MCF 10A (cell line): ENCODE data around the gene CDK11B. TPM values are rescaled to one million over a fixed set of nuclear protein-coding genes. Genes with fewer than 3 reads are reported as not detected.

Source experiments
- BruUV-seq: library from RNA; stranded (reverse); fragments of 400-500 nt; replicated peaks from 2 replicates; lab custom pipeline; 2021; lab: Mats Ljungman, UMichigan
- CTCF ChIA-PET: fragments of 300-600 bp; sonication (Branson Sonifier 250); formaldehyde crosslinking; extraction: SDS; loops from one replicate; lab custom pipeline; 2021; ENCODE audit warnings: antibody characterized with exemption, inconsistent platforms; lab: Yijun Ruan, JAX
- POLR2A ChIA-PET: fragments of 300-600, 350-650 bp; sonication (Branson Sonifier 250); formaldehyde crosslinking; extraction: SDS; loops from one replicate; lab custom pipeline; 2020; ENCODE audit warnings: antibody characterized with exemption, inconsistent platforms; lab: Yijun Ruan, JAX
- DNase-seq: peaks from one replicate; pipeline ENCODE4 v3.0.0-alpha.2; 2018; ENCODE audit not compliant: unreplicated experiment
- H3K27ac Mint-ChIP-seq: one replicate; pipeline ENCODE4 v1.8.0; 2022; ENCODE audit warnings: mild to moderate bottlenecking, low read depth, mixed read lengths; ENCODE audit not compliant: unreplicated experiment
- H3K27me3 Mint-ChIP-seq: one replicate; pipeline ENCODE4 v1.8.0; 2022; ENCODE audit warnings: mixed read lengths; ENCODE audit not compliant: insufficient read depth, unreplicated experiment
- H3K36me3 Mint-ChIP-seq: one replicate; pipeline ENCODE4 v1.8.0; 2022; ENCODE audit warnings: mild to moderate bottlenecking, moderate library complexity, mixed read lengths; ENCODE audit not compliant: insufficient read depth, unreplicated experiment
- H3K4me1 Mint-ChIP-seq: one replicate; pipeline ENCODE4 v1.8.0; 2022; ENCODE audit warnings: mixed read lengths; ENCODE audit not compliant: insufficient read depth, unreplicated experiment
- H3K4me3 Mint-ChIP-seq: one replicate; pipeline ENCODE4 v1.8.0; 2022; ENCODE audit warnings: mild to moderate bottlenecking, moderate library complexity, mixed read lengths; ENCODE audit not compliant: unreplicated experiment
- H3K9me3 Mint-ChIP-seq: one replicate; pipeline ENCODE4 v1.8.0; 2022; ENCODE audit warnings: mixed read lengths; ENCODE audit not compliant: unreplicated experiment
- intact Hi-C: fragments of 100-400 bp; cut with micrococcal nuclease; formaldehyde crosslinking; loops from 2 replicates; pipeline ENCODE4 v1.14.1; 2022
- total RNA-seq: library from RNA; stranded (reverse); gene quantifications from 2 replicates; pipeline ENCODE4 v1.2.3, GENCODE V29; 2022
- TF ChIP-seq, protein P1 (sequence below): fragments of 200-600 bp; IDR thresholded peaks from one replicate; pipeline ENCODE4 v1.8.0; 2022; ENCODE audit warnings: antibody characterized with exemption, mild to moderate bottlenecking; ENCODE audit not compliant: unreplicated experiment

Gene CDK11B
- total RNA-seq, 1 experiment from 2014 or later, result 32.0 TPM

DNA sequence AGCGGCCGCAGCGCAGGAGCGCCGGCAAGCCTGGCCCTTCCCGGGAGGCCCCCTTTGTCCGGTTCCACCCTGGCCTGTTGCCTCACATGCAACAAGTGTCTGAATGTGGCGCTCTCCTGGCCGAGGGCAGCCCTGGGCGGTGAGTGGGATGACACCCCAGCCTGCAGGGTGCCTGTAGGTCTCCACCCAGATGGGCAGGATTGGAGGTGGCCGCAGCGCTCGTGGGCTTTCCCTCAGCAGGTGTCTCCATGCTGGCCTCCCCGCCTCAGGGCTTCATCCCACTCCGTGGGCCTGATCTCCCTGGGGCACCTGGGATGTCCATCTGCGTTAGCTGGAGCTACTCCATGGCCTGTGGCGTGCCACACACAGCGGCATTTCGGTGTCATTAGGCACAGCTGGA is 42.0 kb downstream of the CDK11B start:
- DNase-seq, result no peak
- POLR2A ChIA-PET, result no interaction called here
- no peaks in the 10 kb centered on the region for H3K9me3 Mint-ChIP-seq
- CTCF ChIA-PET, result no interaction called here
- H3K27me3 Mint-ChIP-seq, result no peaks in the 10 kb centered on the region
- peak overlapping the region; percentile 87 for H3K27ac Mint-ChIP-seq
- BruUV-seq, result no TSS peak
- H3K36me3 Mint-ChIP-seq, result no peaks in the 10 kb centered on the region
- intact Hi-C loops, result no loop called here
- H3K4me3 Mint-ChIP-seq, result peak overlapping the region; percentile 77
- H3K4me1 Mint-ChIP-seq, result peaks cover 15% of the 10 kb centered on the region
- TF ChIP-seq, protein P1, sequence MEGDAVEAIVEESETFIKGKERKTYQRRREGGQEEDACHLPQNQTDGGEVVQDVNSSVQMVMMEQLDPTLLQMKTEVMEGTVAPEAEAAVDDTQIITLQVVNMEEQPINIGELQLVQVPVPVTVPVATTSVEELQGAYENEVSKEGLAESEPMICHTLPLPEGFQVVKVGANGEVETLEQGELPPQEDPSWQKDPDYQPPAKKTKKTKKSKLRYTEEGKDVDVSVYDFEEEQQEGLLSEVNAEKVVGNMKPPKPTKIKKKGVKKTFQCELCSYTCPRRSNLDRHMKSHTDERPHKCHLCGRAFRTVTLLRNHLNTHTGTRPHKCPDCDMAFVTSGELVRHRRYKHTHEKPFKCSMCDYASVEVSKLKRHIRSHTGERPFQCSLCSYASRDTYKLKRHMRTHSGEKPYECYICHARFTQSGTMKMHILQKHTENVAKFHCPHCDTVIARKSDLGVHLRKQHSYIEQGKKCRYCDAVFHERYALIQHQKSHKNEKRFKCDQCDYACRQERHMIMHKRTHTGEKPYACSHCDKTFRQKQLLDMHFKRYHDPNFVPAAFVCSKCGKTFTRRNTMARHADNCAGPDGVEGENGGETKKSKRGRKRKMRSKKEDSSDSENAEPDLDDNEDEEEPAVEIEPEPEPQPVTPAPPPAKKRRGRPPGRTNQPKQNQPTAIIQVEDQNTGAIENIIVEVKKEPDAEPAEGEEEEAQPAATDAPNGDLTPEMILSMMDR, result no peak

DNA sequence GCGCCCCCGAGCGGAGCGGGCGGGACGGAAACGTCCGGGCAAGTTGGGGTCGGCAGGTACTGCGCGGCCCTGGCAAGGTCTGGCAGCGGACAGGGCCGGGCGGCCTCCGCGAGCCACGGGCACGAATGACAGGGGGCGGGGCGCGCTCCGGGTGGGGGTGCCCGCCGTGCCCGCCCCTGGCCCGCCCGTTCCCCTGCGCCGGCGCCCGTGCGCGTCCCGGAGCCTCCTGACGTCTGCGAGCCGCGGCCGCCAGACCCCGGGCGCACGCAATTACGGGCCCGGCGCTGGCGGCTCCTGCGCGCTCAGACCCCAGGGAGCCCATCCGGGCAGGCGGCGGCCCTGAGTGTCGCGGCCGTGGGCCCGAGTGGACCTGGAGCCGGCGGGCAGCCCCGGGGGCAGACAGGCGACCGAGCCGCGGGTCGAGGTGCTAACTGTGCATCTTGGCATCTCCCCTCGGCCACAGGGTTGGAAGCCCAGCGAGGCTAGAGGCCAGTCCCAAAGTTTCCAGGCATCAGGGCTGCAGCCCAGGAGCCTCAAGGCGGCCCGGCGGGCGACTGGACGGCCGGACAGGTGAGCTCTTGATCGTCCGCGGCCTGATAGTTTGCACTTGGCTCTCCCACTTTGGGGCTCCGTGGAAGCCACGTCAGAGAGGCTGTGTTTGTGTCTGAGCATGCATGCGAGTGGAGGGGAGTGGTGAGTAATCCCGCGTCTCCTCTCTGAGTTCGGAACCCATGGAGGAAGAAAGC is 42.6 kb downstream of the CDK11B start:
- no TSS peak for BruUV-seq
- ChIA-PET POLR2A (interaction anchor here (0.6 to 3.1 kb wide), 7 partner anchors 38 to 241 kb away, joined by 3 to 29 read pairs (median 4); partner anchors contain the start of gene AURKAIP1), CTCF (interaction anchor here (0.7 kb wide), 1 partner anchor 49 kb away, joined by 3 read pairs; no protein-coding TSS in a partner anchor)
- TF ChIP-seq, protein P1, result no peak
- intact Hi-C loops, result no loop called here
- DNase-seq, result no peak
- peaks cover 15% of the 10 kb centered on the region for H3K4me1 Mint-ChIP-seq
- peak overlapping the region; percentile 87 for H3K27ac Mint-ChIP-seq
- no peaks in the 10 kb centered on the region for H3K9me3 Mint-ChIP-seq
- no peaks in the 10 kb centered on the region for H3K27me3 Mint-ChIP-seq
- H3K36me3 Mint-ChIP-seq, result no peaks in the 10 kb centered on the region
- H3K4me3 Mint-ChIP-seq, result peak overlapping the region; percentile 77

DNA sequence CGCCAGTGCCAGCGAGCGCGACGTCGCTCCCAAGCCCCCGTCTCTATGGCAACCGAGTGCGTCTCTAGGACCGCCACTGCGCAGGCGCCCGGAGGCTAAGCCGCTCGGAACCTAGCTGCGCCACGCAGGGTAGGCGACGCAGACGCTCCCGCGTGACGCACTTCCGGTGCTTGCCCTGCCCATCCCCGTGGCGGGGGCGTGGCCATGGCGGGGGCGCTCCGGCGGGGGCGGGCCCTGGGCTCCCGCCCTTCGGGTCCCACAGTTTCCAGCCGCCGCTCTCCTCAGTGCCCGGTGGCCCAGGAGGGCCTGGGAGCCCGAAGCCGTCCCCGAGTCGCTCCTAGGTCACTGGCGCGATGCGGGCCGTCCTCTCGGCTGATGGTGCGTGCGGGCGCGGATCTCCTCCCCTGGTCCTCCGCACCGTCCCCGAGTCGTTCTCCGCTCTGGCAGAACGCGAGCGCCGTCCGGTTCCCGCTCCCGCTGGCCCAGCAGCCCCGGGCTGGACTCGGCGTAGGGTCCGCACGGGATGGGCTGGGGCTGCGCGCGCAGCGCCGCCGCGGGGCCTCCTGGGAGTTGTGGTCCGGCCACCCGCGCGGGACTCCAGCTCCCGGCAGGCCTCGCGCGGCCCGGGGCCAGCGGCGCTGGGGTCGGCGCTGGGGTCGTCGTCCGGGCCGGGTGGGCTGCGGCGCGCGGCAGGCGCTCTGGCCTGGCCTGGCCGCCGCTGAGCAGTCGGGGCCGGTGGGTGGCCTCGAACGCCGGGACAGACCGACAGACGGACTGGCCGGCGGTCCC is 43.4 kb downstream of the CDK11B start, which contains the start of gene MIB2:
Gene MIB2 (plus strand): TSS at position 245 of the 789 bp plus-strand sequence. CDS start 7,953 bp downstream, outside the sequence.
- Mint-ChIP-seq H3K4me3 (peak within 1 kb of the TSS; percentile 94), H3K27me3 (no peaks in the 10 kb centered on the region), H3K36me3 (no peaks in the 10 kb centered on the region), H3K4me1 (peaks cover 15% of the 10 kb centered on the region), H3K9me3 (no peaks in the 10 kb centered on the region), H3K27ac (peak within 1 kb of the TSS; percentile 95)
- ChIA-PET CTCF (interaction anchor here (0.7 kb wide), 1 partner anchor 50 kb away, joined by 3 read pairs; no protein-coding TSS in a partner anchor), POLR2A (interaction anchor here (0.6 to 3.1 kb wide), 14 partner anchors 13 to 294 kb away, joined by 3 to 29 read pairs (median 5); partner anchors contain the start of gene AURKAIP1)
- peak; percentile 94 for DNase-seq
- TF ChIP-seq, protein P1, result no peak
- intact Hi-C loops, result loop anchor here (2.0 kb wide), 1 partner anchor 41 kb away; the partner anchor contains the start of gene SSU72
- no TSS peak for BruUV-seq
